ENCODE data around the gene CHAC1. TPM values are rescaled to one million over a fixed set of nuclear protein-coding genes. Genes with fewer than 3 reads are reported as not detected.
A peak's percentile ranks its signal among the peaks of the same experiment; 100 is the strongest.

Gene CHAC1, protein sequence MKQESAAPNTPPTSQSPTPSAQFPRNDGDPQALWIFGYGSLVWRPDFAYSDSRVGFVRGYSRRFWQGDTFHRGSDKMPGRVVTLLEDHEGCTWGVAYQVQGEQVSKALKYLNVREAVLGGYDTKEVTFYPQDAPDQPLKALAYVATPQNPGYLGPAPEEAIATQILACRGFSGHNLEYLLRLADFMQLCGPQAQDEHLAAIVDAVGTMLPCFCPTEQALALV
- total RNA-seq = 30.0 and 30.1 TPM in 2 replicates

GRCh38 chr15:40952901-40953712, at the start of gene CHAC1:
Gene CHAC1 (plus strand): TSS chr15:40953471. CDS start chr15:40953584, 113 bp downstream.
- Histone ChIP-seq H3K36me3 (ENCODE audit: insufficient read depth, low read length) (peaks cover 6% of the 10 kb centered on the region), H3K4me3 (ENCODE audit: insufficient read depth, low read length) (peak within 1 kb of the TSS; percentile 87), H3K27ac (ENCODE audit: low read depth, low read length) (peak within 1 kb of the TSS; percentile 83), H2AFZ (ENCODE audit: low read length) (peak within 1 kb of the TSS; percentile 94), H3K4me1 (ENCODE audit: insufficient read depth, low read length) (peaks cover 12% of the 10 kb centered on the region), H3K27me3 (ENCODE audit: insufficient read depth, low read length) (no peaks in the 10 kb centered on the region), H3K79me2 (ENCODE audit: insufficient read depth, low read length) (peaks cover 11% of the 10 kb centered on the region), H3K9me3 (ENCODE audit: low read depth, low read length) (no peaks in the 10 kb centered on the region), H4K20me1 (ENCODE audit: insufficient read depth, low read length) (no peaks in the 10 kb centered on the region), H3K4me2 (ENCODE audit: insufficient read depth, low read length) (peak within 1 kb of the TSS; percentile 80)
- TF ChIP-seq, protein P1, sequence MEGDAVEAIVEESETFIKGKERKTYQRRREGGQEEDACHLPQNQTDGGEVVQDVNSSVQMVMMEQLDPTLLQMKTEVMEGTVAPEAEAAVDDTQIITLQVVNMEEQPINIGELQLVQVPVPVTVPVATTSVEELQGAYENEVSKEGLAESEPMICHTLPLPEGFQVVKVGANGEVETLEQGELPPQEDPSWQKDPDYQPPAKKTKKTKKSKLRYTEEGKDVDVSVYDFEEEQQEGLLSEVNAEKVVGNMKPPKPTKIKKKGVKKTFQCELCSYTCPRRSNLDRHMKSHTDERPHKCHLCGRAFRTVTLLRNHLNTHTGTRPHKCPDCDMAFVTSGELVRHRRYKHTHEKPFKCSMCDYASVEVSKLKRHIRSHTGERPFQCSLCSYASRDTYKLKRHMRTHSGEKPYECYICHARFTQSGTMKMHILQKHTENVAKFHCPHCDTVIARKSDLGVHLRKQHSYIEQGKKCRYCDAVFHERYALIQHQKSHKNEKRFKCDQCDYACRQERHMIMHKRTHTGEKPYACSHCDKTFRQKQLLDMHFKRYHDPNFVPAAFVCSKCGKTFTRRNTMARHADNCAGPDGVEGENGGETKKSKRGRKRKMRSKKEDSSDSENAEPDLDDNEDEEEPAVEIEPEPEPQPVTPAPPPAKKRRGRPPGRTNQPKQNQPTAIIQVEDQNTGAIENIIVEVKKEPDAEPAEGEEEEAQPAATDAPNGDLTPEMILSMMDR (IDR thresholded peaks at IDR 0.05; ENCODE audit: extremely low read depth, low read depth, low read length) = no peak
- DNase-seq (ENCODE audit: insufficient read length, low spot score, missing footprints) = peak; percentile 100

DNA sequence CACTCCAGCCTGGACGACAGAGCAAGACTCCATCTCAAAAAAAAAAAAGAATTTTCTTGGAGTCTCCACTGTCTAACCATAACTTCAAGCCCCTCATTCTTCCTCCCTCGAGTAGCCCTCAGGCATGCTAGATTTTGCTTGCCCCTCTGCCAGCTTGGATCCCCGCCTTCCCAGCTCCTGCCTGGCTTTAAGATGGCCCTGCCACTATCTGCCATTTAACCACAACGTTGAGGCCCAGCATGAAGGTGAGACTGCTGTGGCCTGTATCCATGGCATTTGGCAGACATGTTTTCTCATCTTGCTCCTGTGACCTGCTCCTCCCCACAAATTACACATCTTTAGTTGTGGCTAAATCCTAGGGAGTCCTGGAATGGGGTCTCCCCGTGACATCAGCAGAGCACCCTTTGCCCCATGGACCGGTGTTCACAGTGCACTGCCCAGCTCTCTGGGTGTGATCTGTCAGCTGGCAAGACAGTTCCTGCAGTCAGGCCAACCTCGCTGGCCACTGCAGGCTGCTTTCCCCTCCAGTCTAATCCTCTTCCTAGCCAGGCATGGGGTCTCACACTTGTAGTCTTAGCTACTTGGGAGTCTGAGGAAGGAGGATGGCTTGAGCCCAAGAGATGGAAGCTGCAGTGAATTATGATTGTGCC, 48.6 kb upstream of the CHAC1 start:
- DNase-seq (ENCODE audit: insufficient read length, low spot score, missing footprints) = peak; percentile 23
- Histone ChIP-seq H3K27ac (ENCODE audit: low read depth, low read length) (no peak overlapping the region), H3K4me2 (ENCODE audit: insufficient read depth, low read length) (no peak overlapping the region), H3K79me2 (ENCODE audit: insufficient read depth, low read length) (peaks cover 43% of the 10 kb centered on the region), H3K27me3 (ENCODE audit: insufficient read depth, low read length) (no peaks in the 10 kb centered on the region), H3K9me3 (ENCODE audit: low read depth, low read length) (no peaks in the 10 kb centered on the region), H3K4me1 (ENCODE audit: insufficient read depth, low read length) (peaks cover 23% of the 10 kb centered on the region), H3K36me3 (ENCODE audit: insufficient read depth, low read length) (peaks cover 38% of the 10 kb centered on the region), H4K20me1 (ENCODE audit: insufficient read depth, low read length) (peaks cover 41% of the 10 kb centered on the region), H2AFZ (ENCODE audit: low read length) (no peak overlapping the region), H3K4me3 (ENCODE audit: insufficient read depth, low read length) (no peak overlapping the region)
- TF ChIP-seq, protein P1 (IDR thresholded peaks at IDR 0.05; ENCODE audit: extremely low read depth, low read depth, low read length) = no peak

DNA sequence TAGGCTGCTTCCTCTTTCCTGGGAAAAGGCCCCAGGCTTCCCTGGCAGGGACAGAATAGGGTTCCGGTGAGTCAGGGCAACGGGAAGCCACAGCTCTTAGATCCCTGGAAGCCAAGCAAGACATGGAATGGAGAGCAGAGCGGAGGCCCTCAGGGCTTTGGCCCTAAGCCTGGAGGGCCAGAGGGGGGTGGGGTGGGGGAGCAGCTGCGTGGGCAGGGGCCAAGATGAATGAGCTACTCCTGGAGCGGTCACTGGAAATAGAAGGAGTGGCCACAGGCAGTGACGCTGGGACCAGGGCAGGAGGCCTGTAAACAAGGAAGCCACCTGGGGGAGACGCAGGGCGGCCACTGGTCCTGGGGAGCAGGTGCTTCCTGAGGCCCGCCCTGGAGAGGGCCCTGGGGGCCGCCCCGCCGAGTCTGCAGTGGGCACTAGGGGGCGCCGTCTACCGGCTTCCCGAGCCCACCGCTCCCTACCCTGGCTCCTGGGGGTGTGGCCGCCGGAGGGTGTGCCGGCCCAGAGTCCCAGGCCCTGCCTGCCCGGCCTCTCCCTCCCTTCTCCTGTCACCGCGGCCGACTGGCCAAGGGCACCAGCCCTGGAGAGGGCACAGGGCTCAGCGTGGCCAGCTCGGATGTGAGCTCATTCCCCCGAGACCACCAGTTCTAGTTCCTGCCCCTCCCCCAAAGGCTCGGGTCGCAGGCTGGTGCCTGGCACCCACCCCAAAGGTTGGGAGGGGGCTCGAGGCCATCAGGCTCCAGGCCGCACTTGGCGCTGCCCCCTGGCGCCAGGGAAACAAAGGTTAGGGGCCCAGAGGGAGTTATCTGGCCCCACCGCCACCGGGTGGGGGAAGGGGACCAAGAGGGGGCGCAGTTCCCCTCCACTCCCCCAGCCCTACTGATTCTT, 46.9 kb upstream of the CHAC1 start:
- H3K4me2 ChIP-seq (ENCODE audit: insufficient read depth, low read length) = peak overlapping the region; percentile 92
- peak overlapping the region; percentile 74 for H3K4me3 ChIP-seq (ENCODE audit: insufficient read depth, low read length)
- peak overlapping the region; percentile 59 for H2AFZ ChIP-seq (ENCODE audit: low read length)
- peak overlapping the region; percentile 69 for H3K27ac ChIP-seq (ENCODE audit: low read depth, low read length)
- H3K4me1 ChIP-seq (ENCODE audit: insufficient read depth, low read length) = peaks cover 34% of the 10 kb centered on the region
- H3K27me3 ChIP-seq (ENCODE audit: insufficient read depth, low read length) = no peaks in the 10 kb centered on the region
- peak; percentile 98 for DNase-seq (ENCODE audit: insufficient read length, low spot score, missing footprints)
- H4K20me1 ChIP-seq (ENCODE audit: insufficient read depth, low read length) = peaks cover 32% of the 10 kb centered on the region
- TF ChIP-seq, protein P1 (IDR thresholded peaks at IDR 0.05; ENCODE audit: extremely low read depth, low read depth, low read length) = peak; percentile 66
- peaks cover 23% of the 10 kb centered on the region for H3K36me3 ChIP-seq (ENCODE audit: insufficient read depth, low read length)
- H3K9me3 ChIP-seq (ENCODE audit: low read depth, low read length) = no peaks in the 10 kb centered on the region
- peaks cover 27% of the 10 kb centered on the region for H3K79me2 ChIP-seq (ENCODE audit: insufficient read depth, low read length)

All from osteoblast (primary cell).